WERI-Rb-1 (cell line): Measurements from ENCODE around the gene LCLAT1.

Experiments
- DNase-seq: peaks from one replicate; pipeline ENCODE4 v3.0.0-alpha.2; 2020
- H3K27ac ChIP-seq: fragments of 250-450 bp; sonication (Bioruptor Pico); 2 replicates; pipeline ENCODE4 v1.5.1; 2020; ENCODE audit warnings: mild to moderate bottlenecking, moderate library complexity
- H3K27me3 ChIP-seq: fragments of 250-450 bp; sonication (Bioruptor Pico); 2 replicates; pipeline ENCODE4 v1.5.1; 2021; ENCODE audit warnings: mild to moderate bottlenecking, low read depth, moderate library complexity; ENCODE audit not compliant: insufficient read depth, severe bottlenecking
- H3K36me3 ChIP-seq: fragments of 250-450 bp; sonication (Bioruptor Pico); 2 replicates; pipeline ENCODE4 v1.5.1; 2020; ENCODE audit warnings: mild to moderate bottlenecking, moderate library complexity
- H3K4me3 ChIP-seq: 2 replicates; pipeline ENCODE4 v1.5.1; 2011; ENCODE audit warnings: low read depth, mild to moderate bottlenecking, control low read depth, low read length
- H3K9me3 ChIP-seq: fragments of 250-450 bp; sonication (Bioruptor Pico); 2 replicates; pipeline ENCODE4 v1.5.1; 2021; ENCODE audit warnings: mild to moderate bottlenecking, moderate library complexity; ENCODE audit not compliant: severe bottlenecking
- TF ChIP-seq, protein P1 (sequence below): IDR thresholded peaks from 2 replicates; pipeline ENCODE4 v1.5.1; 2011; ENCODE audit warnings: low read depth, mild to moderate bottlenecking, control low read depth, inconsistent platforms, low read length

LCLAT1 gene

GRCh38 chr2:30437809-30438548 lies 9.1 kb upstream of the LCLAT1 start:
- no peaks in the 10 kb centered on the region for H3K9me3 ChIP-seq
- TF ChIP-seq, protein P1, sequence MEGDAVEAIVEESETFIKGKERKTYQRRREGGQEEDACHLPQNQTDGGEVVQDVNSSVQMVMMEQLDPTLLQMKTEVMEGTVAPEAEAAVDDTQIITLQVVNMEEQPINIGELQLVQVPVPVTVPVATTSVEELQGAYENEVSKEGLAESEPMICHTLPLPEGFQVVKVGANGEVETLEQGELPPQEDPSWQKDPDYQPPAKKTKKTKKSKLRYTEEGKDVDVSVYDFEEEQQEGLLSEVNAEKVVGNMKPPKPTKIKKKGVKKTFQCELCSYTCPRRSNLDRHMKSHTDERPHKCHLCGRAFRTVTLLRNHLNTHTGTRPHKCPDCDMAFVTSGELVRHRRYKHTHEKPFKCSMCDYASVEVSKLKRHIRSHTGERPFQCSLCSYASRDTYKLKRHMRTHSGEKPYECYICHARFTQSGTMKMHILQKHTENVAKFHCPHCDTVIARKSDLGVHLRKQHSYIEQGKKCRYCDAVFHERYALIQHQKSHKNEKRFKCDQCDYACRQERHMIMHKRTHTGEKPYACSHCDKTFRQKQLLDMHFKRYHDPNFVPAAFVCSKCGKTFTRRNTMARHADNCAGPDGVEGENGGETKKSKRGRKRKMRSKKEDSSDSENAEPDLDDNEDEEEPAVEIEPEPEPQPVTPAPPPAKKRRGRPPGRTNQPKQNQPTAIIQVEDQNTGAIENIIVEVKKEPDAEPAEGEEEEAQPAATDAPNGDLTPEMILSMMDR = no peak
- H3K27ac ChIP-seq = no peak overlapping the region
- H3K4me3 ChIP-seq = no peak overlapping the region
- no peaks in the 10 kb centered on the region for H3K27me3 ChIP-seq
- DNase-seq = no peak
- H3K36me3 ChIP-seq = no peaks in the 10 kb centered on the region

- H3K4me3 ChIP-seq = no peak overlapping the region
These were observed 7.8 kb upstream of the LCLAT1 start for GRCh38 chr2:30439296-30439695.

GRCh38 chr2:30439879-30440278 lies 7.2 kb upstream of the LCLAT1 start:
- Histone ChIP-seq H3K27me3 (no peaks in the 10 kb centered on the region), H3K4me3 (no peak overlapping the region), H3K27ac (no peak overlapping the region), H3K36me3 (no peaks in the 10 kb centered on the region), H3K9me3 (no peaks in the 10 kb centered on the region)
- DNase-seq = no peak
- TF ChIP-seq, protein P1 = no peak

More at GRCh38 chr2:30439296-30439695, 7.8 kb upstream of the LCLAT1 start:
- no peaks in the 10 kb centered on the region for H3K27me3 ChIP-seq
- TF ChIP-seq, protein P1 = no peak
- no peak overlapping the region for H3K27ac ChIP-seq
- H3K36me3 ChIP-seq = no peaks in the 10 kb centered on the region
- no peaks in the 10 kb centered on the region for H3K9me3 ChIP-seq
- DNase-seq = no peak

DNA sequence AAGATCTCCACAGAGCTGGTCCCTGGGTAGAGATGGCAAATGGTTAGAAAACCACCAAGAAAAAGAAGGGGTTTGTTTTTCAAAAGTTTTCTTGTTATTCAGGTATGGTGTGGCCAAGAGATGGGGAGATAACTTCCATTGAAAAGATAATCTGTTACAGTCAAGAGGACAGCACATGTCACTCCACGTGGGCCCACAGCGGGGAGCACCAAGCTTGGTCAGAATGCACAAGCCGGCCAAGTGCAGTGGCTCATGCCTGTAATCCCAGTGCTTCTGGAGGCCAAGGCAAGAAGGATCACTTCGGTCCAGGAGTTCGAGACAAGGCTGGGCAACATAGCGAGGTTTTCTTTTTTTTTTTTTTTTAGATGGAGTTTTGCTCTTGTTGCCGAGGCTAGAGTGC lies 6.0 kb upstream of the LCLAT1 start:
- H3K36me3 ChIP-seq = no peaks in the 10 kb centered on the region
- no peaks in the 10 kb centered on the region for H3K9me3 ChIP-seq
- DNase-seq = peak; percentile 46
- no peaks in the 10 kb centered on the region for H3K27me3 ChIP-seq
- H3K27ac ChIP-seq = no peak overlapping the region
- TF ChIP-seq, protein P1 = 0 out of 2 replicates have a peak, but pooled peaks have one; percentile 6
- no peak overlapping the region for H3K4me3 ChIP-seq

- Histone ChIP-seq H3K9me3 (no peaks in the 10 kb centered on the region), H3K27me3 (no peaks in the 10 kb centered on the region), H3K4me3 (no peak overlapping the region), H3K27ac (no peak overlapping the region), H3K36me3 (peaks cover 3% of the 10 kb centered on the region; the same call in 1 of the 2 replicates)
- TF ChIP-seq, protein P1 = no peak
- no peak for DNase-seq
These were observed 4.0 kb upstream of the LCLAT1 start for GRCh38 chr2:30443081-30443480.

DNA sequence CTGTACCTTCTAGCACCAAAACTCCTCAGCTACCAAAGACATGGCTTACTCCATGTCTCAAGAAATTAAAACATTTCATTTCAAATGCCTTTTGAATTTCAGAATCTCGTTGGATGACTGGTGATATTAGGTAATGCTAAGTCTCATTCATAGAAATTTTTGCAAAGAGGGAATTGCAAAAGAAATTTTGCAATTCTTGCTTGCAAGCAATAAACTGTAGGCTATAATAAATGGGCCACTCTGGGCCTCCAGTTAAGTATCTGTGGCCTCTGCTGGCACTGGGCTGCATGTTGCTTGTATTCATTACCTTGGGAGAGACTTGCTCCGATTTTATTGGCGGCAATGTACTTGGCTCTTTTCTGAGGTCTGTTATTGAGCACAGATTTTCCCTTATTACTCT lies 2.8 kb upstream of the LCLAT1 start:
- Histone ChIP-seq H3K9me3 (no peaks in the 10 kb centered on the region), H3K4me3 (no peak overlapping the region), H3K36me3 (peaks cover 8% of the 10 kb centered on the region), H3K27ac (no peak overlapping the region), H3K27me3 (no peaks in the 10 kb centered on the region)
- DNase-seq = no peak
- TF ChIP-seq, protein P1 = no peak
